Naive thymus-derived CD4-positive, alpha-beta T cell (primary cell): ENCODE results near the gene IRS1. TPM values are rescaled to one million over a fixed set of nuclear protein-coding genes. Genes with fewer than 3 reads are reported as not detected.

Experiments
- ATAC-seq: fragments of 150-1000 bp; cut with Tn5 transposase; 2 replicates; pipeline ENCODE4 v1.10.0; 2021; ENCODE audit warnings: mild to moderate bottlenecking, moderate library complexity
- CTCF ChIA-PET: fragments of 350-600 bp; sonication (Branson Sonifier 250); formaldehyde crosslinking; loops from one replicate; lab custom pipeline; 2021; ENCODE audit warnings: antibody characterized with exemption; lab: Charles Lee
- POLR2A ChIA-PET: fragments of 350-600 bp; sonication (Branson Sonifier 250); formaldehyde crosslinking; loops from one replicate; lab custom pipeline; 2021; ENCODE audit warnings: antibody characterized with exemption, inconsistent platforms; lab: Charles Lee
- DNase-seq, 9 donors: peaks; one replicate each; pipeline versions ENCODE4 v3.0.0 to v3.0.0-alpha.2; 2020 to 2022; ENCODE audit warnings: mixed read lengths in 1 of 9
- H3K27ac ChIP-seq: one replicate; pipeline ENCODE4 v1.7.0; 2013; ENCODE audit warnings: mild to moderate bottlenecking, low read depth, low read length, moderate library complexity
- H3K27me3 ChIP-seq, 2 donors: one replicate each; pipeline ENCODE4 v1.7.0; 2013; ENCODE audit warnings: low read length in 2 of 2, mild to moderate bottlenecking in 2 of 2, moderate library complexity in 2 of 2; ENCODE audit not compliant: control insufficient read depth in 2 of 2, insufficient read depth in 2 of 2
- H3K36me3 ChIP-seq, 3 experiments: 1 replicate in 2 of 3; 2 replicates in 1 of 3; pipeline ENCODE4 v1.7.0; 2013; ENCODE audit warnings: low read length in 3 of 3, mild to moderate bottlenecking in 3 of 3, moderate library complexity in 1 of 3; ENCODE audit not compliant: insufficient read depth in 3 of 3, control insufficient read depth in 2 of 3
- H3K4me1 ChIP-seq, 2 donors: one replicate each; pipeline ENCODE4 v1.7.0; 2013; ENCODE audit warnings: low read length in 2 of 2, mild to moderate bottlenecking in 2 of 2, moderate library complexity in 1 of 2; ENCODE audit not compliant: control insufficient read depth in 2 of 2, insufficient read depth in 2 of 2
- H3K4me3 ChIP-seq: 2 replicates; pipeline ENCODE4 v1.7.0; 2013; ENCODE audit warnings: mild to moderate bottlenecking, low read length
- H3K9me3 ChIP-seq, 3 experiments: 1 replicate in 2 of 3; 2 replicates in 1 of 3; pipeline ENCODE4 v1.7.0; 2013; ENCODE audit warnings: low read length in 3 of 3; ENCODE audit not compliant: control insufficient read depth in 2 of 3
- H3K27ac Mint-ChIP-seq, 9 donors: one replicate each; pipeline ENCODE4 v1.8.0; 2020 to 2022; ENCODE audit warnings: mixed read lengths in 9 of 9, mild to moderate bottlenecking in 8 of 9, moderate library complexity in 5 of 9, inconsistent platforms in 2 of 9
- H3K27me3 Mint-ChIP-seq, 5 donors: one replicate each; pipeline ENCODE4 v1.8.0; 2021 to 2022; ENCODE audit warnings: mixed read lengths in 5 of 5, mild to moderate bottlenecking in 1 of 5
- H3K36me3 Mint-ChIP-seq, 5 donors: one replicate each; pipeline ENCODE4 v1.8.0; 2020 to 2022; ENCODE audit warnings: mixed read lengths in 5 of 5, mild to moderate bottlenecking in 3 of 5, inconsistent platforms in 1 of 5
- H3K4me1 Mint-ChIP-seq, 7 donors: one replicate each; pipeline ENCODE4 v1.8.0; 2020 to 2022; ENCODE audit warnings: mixed read lengths in 7 of 7, mild to moderate bottlenecking in 3 of 7, inconsistent platforms in 1 of 7
- H3K4me3 Mint-ChIP-seq, 10 donors: one replicate each; pipeline ENCODE4 v1.8.0; 2020 to 2022; ENCODE audit warnings: mild to moderate bottlenecking in 10 of 10, mixed read lengths in 10 of 10, moderate library complexity in 6 of 10, inconsistent platforms in 2 of 10
- H3K9me3 Mint-ChIP-seq, 11 donors: one replicate each; pipeline ENCODE4 v1.8.0; 2020 to 2022; ENCODE audit warnings: mixed read lengths in 11 of 11, mild to moderate bottlenecking in 4 of 11, inconsistent platforms in 1 of 11, moderate library complexity in 1 of 11
- intact Hi-C, 2 donors: fragments of 100-400 bp; cut with micrococcal nuclease; formaldehyde crosslinking; loops; one replicate each; pipeline ENCODE4 v1.15.1; 2023
- polyA plus RNA-seq, 2 donors: library from polyadenylated mRNA; unstranded; fragments of 300-500 nt; fragmentation: Illumina TruSeq; gene quantifications; one replicate each; pipeline ENCODE4 v1.2.3, GENCODE V29; 2021
- total RNA-seq, 6 experiments: library from RNA in 5 of 6; stranded (reverse) in 5 of 6; gene quantifications; 1 replicate in 5 of 6; 2 replicates in 1 of 6; pipeline ENCODE4 v1.2.3 and lab custom pipeline; 2021 to 2026

The IRS1 gene
- total and polyA plus RNA-seq, 7 experiments from 2014 or later: 0.40 to 7.1 (median 3.3) TPM

- H3K27ac ChIP-seq: no peak overlapping the region
- POLR2A ChIA-PET: no interaction called here
- CTCF ChIA-PET: no interaction called here
- Mint-ChIP-seq H3K27ac (peak overlapping the region in 1 of 9 donors; percentile 12), H3K4me1 (peaks cover 0 to 8% (median 6%) of the 10 kb centered on the region in 7 donors), H3K27me3 (peaks cover 0 to 6% (median 0%) of the 10 kb centered on the region in 5 donors), H3K4me3 (no peak overlapping the region), H3K36me3 (peaks cover 0 to 10% (median 7%) of the 10 kb centered on the region in 5 donors), H3K9me3 (peaks cover 0 to 4% (median 0%) of the 10 kb centered on the region in 11 donors)
- intact Hi-C loops: no loop called here
- no peak overlapping the region for H3K4me3 ChIP-seq
- H3K36me3 ChIP-seq: no peaks in the 10 kb centered on the region
- H3K27me3 ChIP-seq: no peaks in the 10 kb centered on the region
- H3K4me1 ChIP-seq: no peaks in the 10 kb centered on the region
- H3K9me3 ChIP-seq: no peaks in the 10 kb centered on the region
- no peak for DNase-seq
- no peak for ATAC-seq
Measured at GRCh38 chr2:226738821-226739544, 60.6 kb downstream of the IRS1 start.

GRCh38 chr2:226738191-226738820, 61.3 kb downstream of the IRS1 start:
- H3K4me3 Mint-ChIP-seq: no peak overlapping the region
- peaks cover 0 to 11% (median 6%) of the 10 kb centered on the region in 7 donors for H3K4me1 Mint-ChIP-seq
- DNase-seq: no peak
- intact Hi-C loops: no loop called here
- Histone ChIP-seq H3K27me3 (no peaks in the 10 kb centered on the region), H3K36me3 (no peaks in the 10 kb centered on the region), H3K9me3 (no peaks in the 10 kb centered on the region), H3K4me1 (no peaks in the 10 kb centered on the region), H3K4me3 (no peak overlapping the region), H3K27ac (no peak overlapping the region)
- no peak for ATAC-seq
- CTCF ChIA-PET: no interaction called here
- peaks cover 0 to 10% (median 7%) of the 10 kb centered on the region in 5 donors for H3K36me3 Mint-ChIP-seq
- H3K27ac Mint-ChIP-seq: peak overlapping the region in 1 of 9 donors; percentile 34
- H3K27me3 Mint-ChIP-seq: peaks cover 0 to 6% (median 0%) of the 10 kb centered on the region in 5 donors
- POLR2A ChIA-PET: no interaction called here
- H3K9me3 Mint-ChIP-seq: peaks cover 0 to 4% (median 0%) of the 10 kb centered on the region in 11 donors

- Histone ChIP-seq H3K9me3 (no peaks in the 10 kb centered on the region), H3K36me3 (no peaks in the 10 kb centered on the region), H3K4me1 (no peaks in the 10 kb centered on the region), H3K27me3 (no peaks in the 10 kb centered on the region), H3K4me3 (no peak overlapping the region), H3K27ac (no peak overlapping the region)
- Mint-ChIP-seq H3K27me3 (peaks cover 0 to under 1% (median 0%) of the 10 kb centered on the region in 5 donors), H3K9me3 (peaks cover 0 to 4% (median 0%) of the 10 kb centered on the region in 11 donors), H3K36me3 (peaks cover 0 to 10% (median 7%) of the 10 kb centered on the region in 5 donors), H3K4me1 (peaks cover 0 to 11% (median 6%) of the 10 kb centered on the region in 7 donors), H3K4me3 (no peak overlapping the region), H3K27ac (no peak overlapping the region)
- ATAC-seq: no peak
- POLR2A ChIA-PET: no interaction called here
- no peak for DNase-seq
- intact Hi-C loops: no loop called here
- CTCF ChIA-PET: no interaction called here
Measured at GRCh38 chr2:226736382-226736781, 63.2 kb downstream of the IRS1 start.

- Histone ChIP-seq H3K36me3 (no peaks in the 10 kb centered on the region), H3K9me3 (no peaks in the 10 kb centered on the region), H3K4me3 (no peak overlapping the region), H3K27ac (no peak overlapping the region), H3K27me3 (no peaks in the 10 kb centered on the region), H3K4me1 (no peaks in the 10 kb centered on the region)
- H3K36me3 Mint-ChIP-seq: peaks cover 0 to 10% (median 7%) of the 10 kb centered on the region in 5 donors
- H3K27ac Mint-ChIP-seq: no peak overlapping the region
- intact Hi-C loops: no loop called here
- no peak overlapping the region for H3K4me3 Mint-ChIP-seq
- peaks cover 0 to 10% (median 4%) of the 10 kb centered on the region in 7 donors for H3K4me1 Mint-ChIP-seq
- H3K27me3 Mint-ChIP-seq: no peaks in the 10 kb centered on the region
- ChIA-PET POLR2A (no interaction called here), CTCF (no interaction called here)
- ATAC-seq (no peak), DNase-seq (no peak)
- H3K9me3 Mint-ChIP-seq: peaks cover 0 to 4% (median 0%) of the 10 kb centered on the region in 11 donors
Measured at GRCh38 chr2:226733927-226734564, 65.6 kb downstream of the IRS1 start.

GRCh38 chr2:226733189-226733858, 66.3 kb downstream of the IRS1 start:
- Mint-ChIP-seq H3K4me1 (peaks cover 0 to 6% (median 0%) of the 10 kb centered on the region in 7 donors), H3K27me3 (peaks cover 0 to under 1% (median 0%) of the 10 kb centered on the region in 5 donors), H3K27ac (no peak overlapping the region), H3K9me3 (peaks cover 0 to 4% (median 0%) of the 10 kb centered on the region in 11 donors), H3K36me3 (peaks cover 0 to 10% (median 7%) of the 10 kb centered on the region in 5 donors), H3K4me3 (no peak overlapping the region)
- Histone ChIP-seq H3K27ac (no peak overlapping the region), H3K36me3 (no peaks in the 10 kb centered on the region), H3K4me1 (no peaks in the 10 kb centered on the region), H3K27me3 (no peaks in the 10 kb centered on the region), H3K9me3 (no peaks in the 10 kb centered on the region), H3K4me3 (no peak overlapping the region)
- CTCF ChIA-PET: interaction anchor here (0.8 kb wide), 1 partner anchor 9 kb away, joined by 3 read pairs; no protein-coding TSS in a partner anchor
- intact Hi-C loops: no loop called here
- DNase-seq (no peak), ATAC-seq (no peak)
- POLR2A ChIA-PET: no interaction called here

- POLR2A ChIA-PET: no interaction called here
- CTCF ChIA-PET: interaction anchor here (0.6 to 0.8 kb wide), 2 partner anchors 8 to 106 kb away, joined by 3 read pairs; no protein-coding TSS in a partner anchor
- DNase-seq (no peak), ATAC-seq (no peak)
- H3K4me3 Mint-ChIP-seq: no peak overlapping the region
- Histone ChIP-seq H3K9me3 (no peaks in the 10 kb centered on the region), H3K27ac (no peak overlapping the region), H3K4me1 (no peaks in the 10 kb centered on the region), H3K36me3 (no peaks in the 10 kb centered on the region), H3K27me3 (no peaks in the 10 kb centered on the region), H3K4me3 (no peak overlapping the region)
- peaks cover 0 to 10% (median 6%) of the 10 kb centered on the region in 5 donors for H3K36me3 Mint-ChIP-seq
- no peak overlapping the region for H3K27ac Mint-ChIP-seq
- intact Hi-C loops: no loop called here
- peaks cover 0 to 2% (median 0%) of the 10 kb centered on the region in 11 donors for H3K9me3 Mint-ChIP-seq
- H3K4me1 Mint-ChIP-seq: peaks cover 0 to 6% (median 0%) of the 10 kb centered on the region in 7 donors
- H3K27me3 Mint-ChIP-seq: peaks cover 0 to 8% (median 3%) of the 10 kb centered on the region in 5 donors
Measured at GRCh38 chr2:226732478-226733188, 67.0 kb downstream of the IRS1 start.
